ENCODE measurements around the gene SLBP.

GRCh38 chr4:1746919-1747602 lies 34.9 kb upstream of the SLBP start:
- TF ChIP-seq POLR2A (IDR thresholded peaks at IDR 0.05), result no peak
- TF ChIP-seq CTCF (IDR thresholded peaks at IDR 0.05), result no peak
